A375 (cell line): Measurements from ENCODE around the gene PCDHGB2. TPM values are rescaled to one million over a fixed set of nuclear protein-coding genes. Genes with fewer than 3 reads are reported as not detected.

Source experiments
- total RNA-seq: library from RNA; depleted of rRNA; stranded (reverse); fragments of >200 nt; shearing (Covaris generic); gene quantifications from 2 replicates; pipeline ENCODE4 v1.2.3, GENCODE V29; 2014; rRNA removed

The PCDHGB2 gene
- total RNA-seq, 1 experiment from 2014 or later, result 1.9 TPM

GRCh38 chr5:141397756-141398551 is 38.2 kb downstream of the PCDHGB2 start, which contains the start of gene PCDHGB5:
Gene PCDHGB5 (plus strand): TSS chr5:141397947. CDS start chr5:141398128, 181 bp downstream.

GRCh38 chr5:141402553-141403243 is 42.9 kb downstream of the PCDHGB2 start, which contains the start of gene PCDHGA9:
Gene PCDHGA9 (plus strand): TSS chr5:141402778. CDS start chr5:141402953, 175 bp downstream.

GRCh38 chr5:141407790-141408505 is 48.2 kb downstream of the PCDHGB2 start, which contains the start of gene PCDHGB6:
Gene PCDHGB6 (plus strand): TSS chr5:141408021. CDS start chr5:141408203, 182 bp downstream.

Other genes with a start within 250 kb of the PCDHGB2 start
- 0.66 and 1.7 TPM in 2 replicates for gene PCDHB4, start 238.2 kb upstream of the PCDHGB2 start, total RNA-seq
- gene PCDHB5, start 224.8 kb upstream of the PCDHGB2 start, total RNA-seq, result 12.2 and 12.4 TPM in 2 replicates
- gene PCDHB6, start 209.9 kb upstream of the PCDHGB2 start, total RNA-seq, result 7.8 and 10.6 TPM in 2 replicates
- 5.7 and 6.7 TPM in 2 replicates for gene PCDHB7, start 187.3 kb upstream of the PCDHGB2 start, total RNA-seq
- gene PCDHB8, start 182.2 kb upstream of the PCDHGB2 start, total RNA-seq, result 6.5 and 6.6 TPM in 2 replicates
- 7.7 and 7.9 TPM in 2 replicates for gene PCDHB16, start 177.6 kb upstream of the PCDHGB2 start, total RNA-seq
- 3.1 and 4.1 TPM in 2 replicates for gene PCDHB9, start 172.8 kb upstream of the PCDHGB2 start, total RNA-seq
- gene PCDHB10, start 167.6 kb upstream of the PCDHGB2 start, total RNA-seq, result 2.3 and 3.0 TPM in 2 replicates
- 2.7 and 3.9 TPM in 2 replicates for gene PCDHB11, start 160.4 kb upstream of the PCDHGB2 start, total RNA-seq
- gene PCDHB12, start 151.3 kb upstream of the PCDHGB2 start, total RNA-seq, result 2.3 and 2.7 TPM in 2 replicates
- gene PCDHB13, start 146.1 kb upstream of the PCDHGB2 start, total RNA-seq, result 2.4 and 2.9 TPM in 2 replicates
- 1.8 and 2.9 TPM in 2 replicates for gene PCDHB14, start 136.7 kb upstream of the PCDHGB2 start, total RNA-seq
- gene PCDHB15, start 114.6 kb upstream of the PCDHGB2 start, total RNA-seq, result 2.1 and 2.7 TPM in 2 replicates
- 0.19 TPM in 1 of 2 replicates, not detected in the other for gene SLC25A2, start 55.9 kb upstream of the PCDHGB2 start, total RNA-seq
- gene TAF7, start 39.2 kb upstream of the PCDHGB2 start, total RNA-seq, result 92.6 and 94.6 TPM in 2 replicates
- gene PCDHGA1, start 29.5 kb upstream of the PCDHGB2 start, total RNA-seq, result 2.5 TPM in 2 replicates
- 0.66 and 1.0 TPM in 2 replicates for gene PCDHGA2, start 21.2 kb upstream of the PCDHGB2 start, total RNA-seq
- 0.32 and 0.79 TPM in 2 replicates for gene PCDHGA3, start 16.2 kb upstream of the PCDHGB2 start, total RNA-seq
- gene PCDHGB1, start 9.9 kb upstream of the PCDHGB2 start, total RNA-seq, result 4.5 and 5.0 TPM in 2 replicates
- gene PCDHGA4, start 5.0 kb upstream of the PCDHGB2 start, total RNA-seq, result 1.9 and 2.0 TPM in 2 replicates
- gene PCDHGA5, start 4.2 kb downstream of the PCDHGB2 start, total RNA-seq, result 1.3 and 1.4 TPM in 2 replicates
- 0.83 and 1.5 TPM in 2 replicates for gene PCDHGB3, start 10.2 kb downstream of the PCDHGB2 start, total RNA-seq
- gene PCDHGA6, start 13.9 kb downstream of the PCDHGB2 start, total RNA-seq, result 1.2 and 1.5 TPM in 2 replicates
- gene PCDHGA7, start 22.7 kb downstream of the PCDHGB2 start, total RNA-seq, result 6.1 and 8.1 TPM in 2 replicates
- 2.0 TPM in 2 replicates for gene PCDHGB4, start 27.7 kb downstream of the PCDHGB2 start, total RNA-seq
- 1.1 and 1.6 TPM in 2 replicates for gene PCDHGA8, start 32.6 kb downstream of the PCDHGB2 start, total RNA-seq
- gene PCDHGB5, start 38.0 kb downstream of the PCDHGB2 start, total RNA-seq, result 1.9 and 2.4 TPM in 2 replicates
- 1.1 and 2.7 TPM in 2 replicates for gene PCDHGA9, start 42.8 kb downstream of the PCDHGB2 start, total RNA-seq
- gene PCDHGB6, start 48.0 kb downstream of the PCDHGB2 start, total RNA-seq, result 0.80 and 1.2 TPM in 2 replicates
- gene PCDHGA10, start 53.0 kb downstream of the PCDHGB2 start, total RNA-seq, result 4.3 and 6.0 TPM in 2 replicates
- 0.72 and 0.90 TPM in 2 replicates for gene PCDHGB7, start 57.7 kb downstream of the PCDHGB2 start, total RNA-seq
- gene PCDHGA11, start 61.1 kb downstream of the PCDHGB2 start, total RNA-seq, result 0.30 and 0.96 TPM in 2 replicates
- 0.80 and 1.2 TPM in 2 replicates for gene PCDHGA12, start 70.5 kb downstream of the PCDHGB2 start, total RNA-seq
- gene PCDHGC3, start 116.0 kb downstream of the PCDHGB2 start, total RNA-seq, result 62.5 and 65.1 TPM in 2 replicates
- 1.3 and 1.8 TPM in 2 replicates for gene PCDHGC4, start 125.0 kb downstream of the PCDHGB2 start, total RNA-seq
- gene PCDHGC5, start 129.1 kb downstream of the PCDHGB2 start, total RNA-seq, result 1.1 and 1.3 TPM in 2 replicates